Measurements from ENCODE around the gene NINL.

Gene NINL

GRCh38 chr20:25439328-25439727 is 146.0 kb downstream of the NINL start:
- in situ Hi-C loops (cut with HindIII; ENCODE audit: low sequenced_read_pairs) = no loop called here

GRCh38 chr20:25437153-25437581 is 148.2 kb downstream of the NINL start:
- in situ Hi-C loops (cut with HindIII; ENCODE audit: low sequenced_read_pairs) = no loop called here

- in situ Hi-C loops (cut with HindIII; ENCODE audit: low sequenced_read_pairs) = no loop called here
Observed at GRCh38 chr20:25424536-25424935, 160.8 kb downstream of the NINL start.

GRCh38 chr20:25422032-25422431 is 163.3 kb downstream of the NINL start:
- in situ Hi-C loops (cut with HindIII; ENCODE audit: low sequenced_read_pairs) = no loop called here

- in situ Hi-C loops (cut with HindIII; ENCODE audit: low sequenced_read_pairs) = no loop called here
Observed at GRCh38 chr20:25421102-25421501, 164.2 kb downstream of the NINL start.

- in situ Hi-C loops (cut with HindIII; ENCODE audit: low sequenced_read_pairs) = no loop called here
Observed at GRCh38 chr20:25418776-25419175, 166.6 kb downstream of the NINL start.

- in situ Hi-C loops (cut with HindIII; ENCODE audit: low sequenced_read_pairs) = no loop called here
Observed at GRCh38 chr20:25408890-25409289, 176.4 kb downstream of the NINL start.

- in situ Hi-C loops (cut with HindIII; ENCODE audit: low sequenced_read_pairs) = no loop called here
Observed at GRCh38 chr20:25408170-25408547, 177.2 kb downstream of the NINL start.

GRCh38 chr20:25407311-25408169 is 177.8 kb downstream of the NINL start, which contains the start of gene GINS1:
Gene GINS1 (plus strand): TSS chr20:25407673. CDS start chr20:25407821, 148 bp downstream.
- in situ Hi-C loops (cut with HindIII; ENCODE audit: low sequenced_read_pairs) = no loop called here
